GM20431 (cell line): Measurements from ENCODE around the gene HIBADH.
"Not testable (repeated sequence)": the region's sequence is repeated elsewhere in the genome, so short reads cannot be mapped to it uniquely, and the experiment has no call there.

Experiments used
- in situ Hi-C: fragments of 300-500 bp; cut with MseI, MboI; formaldehyde crosslinking; loops from one replicate; pipeline ENCODE4 v1.15.0; 2020; ENCODE audit warnings: low sequenced_read_pairs; ENCODE audit not compliant: unreplicated experiment

The HIBADH gene

DNA sequence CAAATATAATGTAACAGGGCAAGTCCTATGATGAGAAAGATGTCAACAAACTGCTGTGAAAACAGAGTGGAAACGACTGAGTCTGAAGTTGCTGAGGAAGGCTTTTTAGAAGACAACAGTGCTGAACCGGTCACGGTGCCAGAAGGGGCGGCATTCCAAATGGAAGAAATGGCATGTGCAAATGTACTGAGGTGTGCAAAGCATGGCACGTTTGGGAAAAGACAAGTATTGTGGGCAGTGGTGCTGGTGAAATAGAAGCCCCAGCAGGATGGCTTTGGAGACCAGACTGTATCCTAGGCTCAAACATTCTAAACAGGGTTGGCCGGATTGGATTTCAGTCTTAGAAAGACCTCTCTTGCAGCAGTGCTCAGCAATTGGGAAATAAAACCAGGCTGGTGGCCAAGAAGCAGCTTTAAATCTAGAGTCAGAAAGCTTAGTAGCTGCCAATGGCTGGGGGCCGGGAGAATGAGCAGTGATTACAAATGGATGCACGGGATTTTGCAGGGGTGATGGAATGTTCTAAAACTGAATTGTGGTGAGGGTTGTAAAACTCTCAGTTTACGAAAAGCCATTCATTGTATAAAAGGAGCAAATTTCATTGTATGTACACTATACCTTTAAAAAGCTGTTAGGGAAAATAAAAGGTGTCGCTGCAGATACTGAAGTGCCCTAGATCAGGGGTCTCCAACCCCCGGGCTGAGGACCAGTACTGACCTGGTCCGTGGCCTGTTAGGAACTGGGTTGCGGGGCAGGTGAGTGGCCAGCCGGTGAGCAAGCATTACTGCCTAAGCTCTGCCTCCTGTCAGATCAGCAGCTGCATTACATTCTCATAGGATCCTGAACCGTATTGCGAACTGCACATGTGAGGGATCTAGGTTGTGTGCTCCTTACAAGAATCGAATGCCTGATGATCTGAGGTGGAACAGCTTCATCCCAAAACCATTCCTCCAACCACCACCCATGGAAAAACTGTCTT lies 141.6 kb downstream of the HIBADH start:
- in situ Hi-C loops = no loop called here

DNA sequence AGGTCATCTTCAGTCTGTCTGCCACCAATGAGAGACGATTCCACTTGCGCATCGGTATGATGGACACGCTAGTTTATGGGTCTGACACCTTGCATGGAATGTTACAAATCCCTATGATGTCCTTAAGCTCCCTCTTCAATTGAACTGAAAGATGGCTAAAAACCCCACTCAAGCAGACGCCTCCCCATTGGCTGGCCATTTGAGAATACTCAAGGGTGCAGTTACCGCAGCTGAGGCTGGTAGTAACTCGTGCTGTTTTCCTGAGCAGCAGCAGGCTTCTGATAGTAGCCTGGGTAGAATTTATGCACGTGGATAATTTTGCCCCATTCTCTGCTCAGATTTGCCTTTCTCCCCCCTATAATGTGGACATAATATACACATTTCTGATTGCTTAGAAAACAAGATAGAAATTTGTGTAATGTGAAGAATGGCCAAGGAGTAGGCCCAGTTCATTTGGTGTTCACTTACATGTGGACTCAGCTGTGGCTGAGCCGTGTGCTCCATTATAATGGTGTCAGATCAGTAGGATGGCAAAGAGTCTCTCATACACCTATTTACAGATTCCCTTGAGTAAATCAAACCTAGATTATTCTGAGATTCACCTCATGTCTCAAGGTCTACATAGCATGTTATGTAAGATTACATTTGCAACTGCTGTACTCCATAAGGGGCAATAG lies 142.8 kb downstream of the HIBADH start:
- in situ Hi-C loops = no loop called here

DNA sequence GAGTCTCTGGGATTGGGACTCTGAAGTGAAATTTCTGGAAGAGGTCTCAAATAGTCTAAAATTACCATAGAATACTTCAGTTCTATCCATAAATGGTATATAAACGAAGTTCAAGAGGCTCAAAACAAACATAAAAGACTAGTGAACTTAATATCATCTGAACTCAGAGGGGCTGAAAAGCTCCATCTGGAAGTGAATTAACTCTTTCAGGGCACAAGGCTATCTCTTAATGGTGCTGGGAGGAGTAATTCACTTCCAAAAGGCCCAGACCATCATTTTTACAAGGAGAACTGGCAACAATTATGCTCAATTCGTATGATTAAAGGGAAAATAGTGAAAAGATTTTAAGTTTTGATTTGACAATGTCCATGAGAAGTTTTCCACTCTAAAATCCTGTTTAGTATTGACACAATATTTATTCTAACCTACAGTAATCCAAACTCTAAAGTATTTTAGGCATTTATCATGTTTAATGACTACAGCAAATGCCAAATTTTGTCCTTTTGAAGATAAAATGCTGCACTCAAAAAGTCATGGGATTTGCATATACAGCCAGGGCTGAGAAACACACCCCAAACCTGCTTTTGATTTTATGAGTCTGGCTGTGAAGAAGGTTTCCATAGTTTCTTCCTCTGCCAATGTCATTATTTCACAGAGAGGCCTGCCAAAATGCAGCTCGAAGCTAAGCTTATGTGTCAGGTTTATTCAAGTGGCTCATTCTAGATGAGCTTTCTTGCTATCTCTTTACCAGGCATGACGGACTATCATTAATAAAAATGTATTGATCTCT lies 143.9 kb downstream of the HIBADH start:
- in situ Hi-C loops = no loop called here

- in situ Hi-C loops = no loop called here
These were observed 146.3 kb downstream of the HIBADH start for GRCh38 chr7:27516421-27516820.

DNA sequence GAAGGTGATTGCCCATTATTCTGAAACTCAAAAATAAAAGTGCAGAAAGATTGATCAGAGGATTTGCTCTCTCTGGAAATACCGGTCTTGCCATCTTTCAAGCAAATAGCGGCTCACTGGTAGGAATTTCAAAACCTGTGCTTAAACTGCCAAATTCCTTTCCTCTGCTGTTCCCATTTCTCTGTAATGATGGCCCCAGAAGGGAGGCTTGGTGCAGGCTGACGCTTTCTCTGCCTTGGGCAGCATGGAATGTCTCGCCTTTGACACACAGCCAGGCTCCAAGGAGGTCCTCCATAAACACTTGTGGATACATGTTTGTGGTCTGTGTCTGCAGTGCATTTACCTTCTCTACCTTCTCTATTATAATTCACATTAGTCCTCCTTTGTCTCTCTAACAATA lies 146.8 kb downstream of the HIBADH start:
- in situ Hi-C loops = no loop called here

DNA sequence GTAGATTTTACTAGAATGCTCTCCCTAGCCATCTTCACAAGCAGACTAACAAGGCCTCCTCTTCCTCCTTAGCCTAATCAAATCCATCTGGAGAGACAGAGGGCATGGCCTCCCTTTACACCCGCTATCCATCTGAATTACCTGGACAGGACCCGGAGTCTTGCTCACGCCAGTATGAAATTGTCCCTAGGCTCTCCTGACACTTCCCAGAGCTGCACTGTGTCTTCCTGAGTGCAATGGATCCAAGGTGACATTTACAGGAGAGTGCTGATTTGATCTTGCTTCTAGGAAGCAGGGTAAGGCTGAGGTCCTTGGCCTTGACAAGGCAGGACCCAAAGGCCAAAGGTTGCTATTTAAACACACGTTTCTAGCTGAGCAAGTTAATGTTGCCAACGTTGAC lies 147.8 kb downstream of the HIBADH start:
- in situ Hi-C loops = no loop called here

DNA sequence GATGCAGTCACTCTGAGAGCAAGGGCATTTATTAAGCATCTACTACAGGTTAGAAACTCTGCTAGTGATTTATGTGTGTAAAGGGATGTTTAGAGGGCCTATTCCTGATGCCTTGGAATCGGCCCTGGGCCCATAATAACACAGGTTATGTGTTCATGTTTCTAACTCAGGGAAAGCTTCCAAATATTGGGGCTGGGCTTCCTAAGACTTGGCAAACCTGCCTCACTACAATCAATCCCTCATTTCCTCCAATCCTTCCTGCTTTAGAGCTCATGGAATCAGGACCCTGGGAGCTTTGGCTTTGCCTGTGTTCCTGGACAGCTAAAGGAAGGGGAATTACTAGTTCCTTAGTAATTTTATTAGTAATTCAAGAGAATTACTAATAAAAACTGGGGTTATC lies 148.8 kb downstream of the HIBADH start:
- in situ Hi-C loops = no loop called here

- in situ Hi-C loops = not testable (repeated sequence)
These were observed 151.3 kb downstream of the HIBADH start for GRCh38 chr7:27511370-27511769.

GRCh38 chr7:27510541-27510940 lies 152.1 kb downstream of the HIBADH start:
- in situ Hi-C loops = no loop called here

DNA sequence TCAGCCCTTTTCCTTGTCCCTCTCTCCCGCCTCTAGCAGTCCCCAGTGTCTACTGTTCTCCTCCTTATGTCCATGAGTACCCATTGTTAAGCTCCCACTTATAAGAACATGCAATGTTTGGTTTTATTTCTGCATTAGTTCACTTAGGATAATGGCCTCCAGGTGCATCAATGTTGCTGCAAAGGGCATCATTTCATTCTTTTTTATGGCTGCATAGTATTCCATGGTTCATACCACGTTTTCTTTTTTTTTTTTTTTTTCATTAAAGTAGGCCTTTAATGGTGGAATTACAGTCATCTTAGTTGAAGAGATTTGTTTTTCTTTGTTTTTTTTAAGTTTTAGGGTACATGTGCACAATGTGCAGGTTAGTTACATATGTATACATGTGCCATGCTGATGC lies 160.8 kb downstream of the HIBADH start:
- in situ Hi-C loops = not testable (repeated sequence)

GRCh38 chr7:27501001-27501400 lies 161.7 kb downstream of the HIBADH start:
- in situ Hi-C loops = no loop called here

- in situ Hi-C loops = no loop called here
These were observed 170.5 kb downstream of the HIBADH start for GRCh38 chr7:27492224-27492623.

GRCh38 chr7:27491534-27491933 lies 171.1 kb downstream of the HIBADH start:
- in situ Hi-C loops = no loop called here

DNA sequence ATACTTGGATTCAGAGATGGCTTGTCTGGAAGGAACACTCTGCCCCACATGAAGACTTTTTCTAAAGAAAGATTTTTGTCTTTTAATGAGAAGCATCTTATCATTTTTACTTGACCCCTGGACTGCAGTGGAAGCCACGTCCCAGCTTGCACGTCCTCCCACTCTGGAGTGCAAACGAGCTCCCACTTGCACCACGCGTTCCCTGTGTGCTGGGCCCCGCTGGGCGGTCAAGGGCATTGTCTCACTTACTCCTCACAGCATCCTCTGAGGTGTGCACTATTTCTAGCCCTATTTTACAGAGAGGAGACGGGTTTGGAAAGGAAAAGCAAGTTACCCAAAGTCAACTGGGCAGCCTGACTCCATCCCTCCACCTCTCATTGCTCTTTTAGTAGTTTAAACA lies 175.2 kb downstream of the HIBADH start:
- in situ Hi-C loops = no loop called here

- in situ Hi-C loops = no loop called here
These were observed 178.2 kb downstream of the HIBADH start for GRCh38 chr7:27484451-27484850.

- in situ Hi-C loops = no loop called here
These were observed 180.5 kb downstream of the HIBADH start for GRCh38 chr7:27482219-27482618.

- in situ Hi-C loops = no loop called here
These were observed 184.1 kb downstream of the HIBADH start for GRCh38 chr7:27478556-27478955.

- in situ Hi-C loops = no loop called here
These were observed 184.6 kb downstream of the HIBADH start for GRCh38 chr7:27478084-27478483.

- in situ Hi-C loops = no loop called here
These were observed 186.2 kb downstream of the HIBADH start for GRCh38 chr7:27476493-27476892.
